Ureter (tissue), 1 donor: ENCODE measurements around the gene ACSF2. TPM values are rescaled to one million over a fixed set of nuclear protein-coding genes. Genes with fewer than 3 reads are reported as not detected.
"Not testable (repeated sequence)": the region's sequence is repeated elsewhere in the genome, so short reads cannot be mapped to it uniquely, and the experiment has no call there.

ENCODE experiments used
- DNase-seq: peaks from one replicate; pipeline ENCODE4 v3.0.0-alpha.2; 2020; ENCODE audit warnings: low spot score
- total RNA-seq: library from RNA; stranded (reverse); gene quantifications from one replicate; pipeline ENCODE4 v1.2.4, GENCODE V29; 2023
- donor health status: DM: yes; HTN: yes; CAD: no.

ACSF2 gene
- total RNA-seq, result 172 TPM

- DNase-seq, result peak; percentile 85
Measured at GRCh38 chr17:50425682-50426471, at the start of gene ACSF2. TSS of gene ACSF2 (plus strand) at chr17:50426218. CDS start at chr17:50426262, 44 bp downstream.

- DNase-seq, result no peak
Measured at GRCh38 chr17:50379351-50380132, 46.5 kb upstream of the ACSF2 start.

GRCh38 chr17:50380369-50381259, 45.4 kb upstream of the ACSF2 start:
- DNase-seq, result no peak

- no peak for DNase-seq
Measured at GRCh38 chr17:50381260-50381815, 44.7 kb upstream of the ACSF2 start.

- DNase-seq, result no peak
Measured at GRCh38 chr17:50381920-50382319, 44.1 kb upstream of the ACSF2 start.

GRCh38 chr17:50382931-50383330, 43.1 kb upstream of the ACSF2 start:
- DNase-seq, result no peak

- DNase-seq, result no peak
Measured at GRCh38 chr17:50386510-50386909, 39.5 kb upstream of the ACSF2 start.

- no peak for DNase-seq
Measured at GRCh38 chr17:50388728-50389127, 37.3 kb upstream of the ACSF2 start.

GRCh38 chr17:50389534-50389933, 36.5 kb upstream of the ACSF2 start:
- no peak for DNase-seq

GRCh38 chr17:50392621-50393020, 33.4 kb upstream of the ACSF2 start:
- DNase-seq, result no peak

GRCh38 chr17:50393700-50394099, 32.3 kb upstream of the ACSF2 start:
- no peak for DNase-seq

- DNase-seq, result no peak
Measured at GRCh38 chr17:50394711-50395110, 31.3 kb upstream of the ACSF2 start.

- DNase-seq, result peak; percentile 56
Measured at GRCh38 chr17:50396261-50397110, 29.5 kb upstream of the ACSF2 start.

GRCh38 chr17:50397111-50397918, 28.7 kb upstream of the ACSF2 start, which contains the start of gene LRRC59:
TSS of gene LRRC59 (minus strand) at chr17:50397523. CDS start at chr17:50397317, 206 bp downstream.
- peak; percentile 93 for DNase-seq

- DNase-seq, result no peak
Measured at GRCh38 chr17:50397919-50398285, 28.1 kb upstream of the ACSF2 start.

GRCh38 chr17:50398672-50399071, 27.3 kb upstream of the ACSF2 start:
- DNase-seq, result not testable (repeated sequence)

- not testable (repeated sequence) for DNase-seq
Measured at GRCh38 chr17:50399591-50399990, 26.4 kb upstream of the ACSF2 start.

- not testable (repeated sequence) for DNase-seq
Measured at GRCh38 chr17:50405351-50405750, 20.7 kb upstream of the ACSF2 start.

- no peak for DNase-seq
Measured at GRCh38 chr17:50406578-50406977, 19.4 kb upstream of the ACSF2 start.

- no peak for DNase-seq
Measured at GRCh38 chr17:50407921-50408320, 18.1 kb upstream of the ACSF2 start.
